GM12874 (cell line): ENCODE data around the gene MYCBP2.

Experiments used
- CTCF ChIP-seq: IDR thresholded peaks from 2 replicates; pipeline ENCODE4 v1.5.1; 2011; ENCODE audit warnings: low read depth, mild to moderate bottlenecking, control low read depth, low read length, moderate library complexity; ENCODE audit not compliant: insufficient read depth

The MYCBP2 gene

GRCh38 chr13:77095288-77095687 is 231.6 kb downstream of the MYCBP2 start:
- TF ChIP-seq CTCF: no peak

- TF ChIP-seq CTCF: no peak
Measured at GRCh38 chr13:77094773-77095172, 232.1 kb downstream of the MYCBP2 start.

GRCh38 chr13:77093735-77094134 is 233.2 kb downstream of the MYCBP2 start:
- no peak for TF ChIP-seq CTCF

GRCh38 chr13:77084755-77085154 is 242.1 kb downstream of the MYCBP2 start:
- no peak for TF ChIP-seq CTCF

GRCh38 chr13:77079902-77080413 is 246.9 kb downstream of the MYCBP2 start:
- TF ChIP-seq CTCF: no peak

- no peak for TF ChIP-seq CTCF
Measured at GRCh38 chr13:77067519-77067918, 259.4 kb downstream of the MYCBP2 start.

GRCh38 chr13:77065461-77066147 is 261.3 kb downstream of the MYCBP2 start:
- TF ChIP-seq CTCF: no peak
